ENCODE data around the gene STMN3. TPM values are rescaled to one million over a fixed set of nuclear protein-coding genes. Genes with fewer than 3 reads are reported as not detected.

Gene STMN3
- total RNA-seq, 4 donors from 2014 or later = 53.7 to 84.0 (median 66.1) TPM

GRCh38 chr20:63680427-63680826, 27.2 kb upstream of the STMN3 start:
- H3K36me3 ChIP-seq = peaks cover 0 to 8% of the 10 kb centered on the region in 2 donors
- WGBS, 2 donors = 97% methylated on average over 6 to 9 of the region's 13 CpGs

GRCh38 chr20:63679799-63680305, 26.6 kb upstream of the STMN3 start:
- H3K4me1 ChIP-seq = peaks cover 4 to 21% of the 10 kb centered on the region in 2 donors
- peaks cover 0 to 8% of the 10 kb centered on the region in 2 donors for H3K36me3 ChIP-seq

More at GRCh38 chr20:63680427-63680826, 27.2 kb upstream of the STMN3 start:
- Histone ChIP-seq H3K9me3 (no peaks in the 10 kb centered on the region), H3K27me3 (no peaks in the 10 kb centered on the region), H3K4me1 (peaks cover 4 to 25% of the 10 kb centered on the region in 2 donors), H3K4me3 (replicated peaks in 1 of 3) (no peak overlapping the region), H3K27ac (no peak overlapping the region)
- DNase-seq = no peak
- intact Hi-C loops (cut with DNase I) = no loop called here
- no peak for TF ChIP-seq CTCF (IDR thresholded peaks at IDR 0.05)
- no peak for TF ChIP-seq POLR2A (IDR thresholded peaks at IDR 0.05)

GRCh38 chr20:63678667-63679465, 25.6 kb upstream of the STMN3 start:
- no peak overlapping the region for H3K27ac ChIP-seq
- H3K27me3 ChIP-seq = no peaks in the 10 kb centered on the region
- H3K4me3 ChIP-seq (replicated peaks in 1 of 3) = no peak overlapping the region
- intact Hi-C loops (cut with DNase I) = no loop called here
- no peaks in the 10 kb centered on the region for H3K9me3 ChIP-seq
- H3K36me3 ChIP-seq = peaks cover 5 to 16% of the 10 kb centered on the region in 2 donors
- DNase-seq = no peak
- WGBS, 2 donors = 91% methylated on average over 30 to 38 of the region's 38 CpGs
- peaks cover 4 to 21% of the 10 kb centered on the region in 2 donors for H3K4me1 ChIP-seq
- TF ChIP-seq POLR2A (IDR thresholded peaks at IDR 0.05) (no peak), CTCF (IDR thresholded peaks at IDR 0.05) (no peak)

More at GRCh38 chr20:63679799-63680305, 26.6 kb upstream of the STMN3 start:
- Histone ChIP-seq H3K27ac (no peak overlapping the region), H3K4me3 (replicated peaks in 1 of 3) (no peak overlapping the region), H3K27me3 (no peaks in the 10 kb centered on the region), H3K9me3 (no peaks in the 10 kb centered on the region)
- intact Hi-C loops (cut with DNase I) = no loop called here
- TF ChIP-seq POLR2A (IDR thresholded peaks at IDR 0.05) = no peak
- no peak for DNase-seq
- WGBS, 2 donors = 90 to 96% methylated on average over 16 to 19 of the region's 19 CpGs

- Histone ChIP-seq H3K9me3 (no peaks in the 10 kb centered on the region), H3K36me3 (peaks cover 7 to 20% of the 10 kb centered on the region in 2 donors), H3K4me3 (replicated peaks in 1 of 3) (no peak overlapping the region), H3K27me3 (no peaks in the 10 kb centered on the region), H3K27ac (no peak overlapping the region), H3K4me1 (peaks cover 4 to 19% of the 10 kb centered on the region in 2 donors)
- DNase-seq = no peak
- TF ChIP-seq POLR2A (IDR thresholded peaks at IDR 0.05) (no peak), CTCF (IDR thresholded peaks at IDR 0.05) (no peak)
- 82 to 91% methylated on average over 6 to 8 of the region's 13 CpGs for WGBS, 2 donors
- intact Hi-C loops (cut with DNase I) = no loop called here
These were observed 24.8 kb upstream of the STMN3 start for GRCh38 chr20:63678071-63678470.

GRCh38 chr20:63675681-63676368, 22.6 kb upstream of the STMN3 start:
- WGBS, 2 donors = 95 to 96% methylated on average over 20 of the region's 20 CpGs
- Histone ChIP-seq H3K4me3 (replicated peaks in 1 of 3) (no peak overlapping the region), H3K4me1 (no peaks in the 10 kb centered on the region), H3K9me3 (no peaks in the 10 kb centered on the region), H3K27ac (no peak overlapping the region), H3K27me3 (no peaks in the 10 kb centered on the region), H3K36me3 (peaks cover 7 to 26% of the 10 kb centered on the region in 2 donors)
- no peak for DNase-seq
- intact Hi-C loops (cut with DNase I) = no loop called here
- TF ChIP-seq POLR2A (IDR thresholded peaks at IDR 0.05) = no peak
- TF ChIP-seq CTCF (IDR thresholded peaks at IDR 0.05) = no peak

All from thyroid gland (tissue), 4 donors.